ENCODE measurements around the gene CTDSP2. TPM values are rescaled to one million over a fixed set of nuclear protein-coding genes. Genes with fewer than 3 reads are reported as not detected.

Gene CTDSP2
- total RNA-seq, 6 donors from 2014 or later: 153 to 226 (median 175) TPM

GRCh38 chr12:57893431-57894353 is 47.2 kb upstream of the CTDSP2 start:
- Histone ChIP-seq H3K4me3 (no peak overlapping the region), H3K4me1 (peaks cover 83 to 97% (median 92%) of the 10 kb centered on the region in 4 donors), H3K36me3 (no peaks in the 10 kb centered on the region), H3K27ac (peak overlapping the region; percentile 94 to 99 (median 96)), H3K27me3 (no peaks in the 10 kb centered on the region), H3K9me3 (no peaks in the 10 kb centered on the region)
- DNase-seq: peak; percentile 91 to 92
- ATAC-seq (ENCODE audit: low FRiP score in 2 of 2): peak; percentile 63 to 84
- peak in 3 of 6 experiments; percentile 14 to 53 (median 43) for TF ChIP-seq CTCF (IDR thresholded peaks at IDR 0.05)
- TF ChIP-seq EP300 (IDR thresholded peaks at IDR 0.05): peak in 1 of 4 donors; percentile 17
- TF ChIP-seq POLR2A (IDR thresholded peaks at IDR 0.05): peak in 2 of 4 donors; percentile 33 to 60
- TF ChIP-seq POLR2AphosphoS5 (IDR thresholded peaks at IDR 0.05): peak; percentile 21 to 71
- 22 to 29% methylated on average over 11 to 13 of the region's 13 CpGs for WGBS, 2 donors

GRCh38 chr12:57892232-57892972 is 45.9 kb upstream of the CTDSP2 start:
- Histone ChIP-seq H3K36me3 (no peaks in the 10 kb centered on the region), H3K27ac (peak overlapping the region; percentile 94 to 99 (median 96)), H3K27me3 (no peaks in the 10 kb centered on the region), H3K9me3 (no peaks in the 10 kb centered on the region), H3K4me1 (peaks cover 77 to 97% (median 92%) of the 10 kb centered on the region in 4 donors), H3K4me3 (no peak overlapping the region)
- no peak for ATAC-seq (ENCODE audit: low FRiP score in 2 of 2)
- 68 to 73% methylated on average over 9 of the region's 9 CpGs for WGBS, 2 donors
- no peak for DNase-seq
- no peak for TF ChIP-seq POLR2A (IDR thresholded peaks at IDR 0.05)
- TF ChIP-seq EP300 (IDR thresholded peaks at IDR 0.05): no peak
- no peak for TF ChIP-seq CTCF (IDR thresholded peaks at IDR 0.05)
- no peak for TF ChIP-seq POLR2AphosphoS5 (IDR thresholded peaks at IDR 0.05)

- ATAC-seq (ENCODE audit: low FRiP score in 2 of 2): no peak
- TF ChIP-seq EP300 (IDR thresholded peaks at IDR 0.05) (no peak), POLR2AphosphoS5 (IDR thresholded peaks at IDR 0.05) (no peak), POLR2A (IDR thresholded peaks at IDR 0.05) (no peak), CTCF (IDR thresholded peaks at IDR 0.05) (no peak)
- no peak for DNase-seq
- Histone ChIP-seq H3K36me3 (no peaks in the 10 kb centered on the region), H3K9me3 (no peaks in the 10 kb centered on the region), H3K27ac (peak overlapping the region; percentile 94 to 99 (median 96)), H3K27me3 (no peaks in the 10 kb centered on the region), H3K4me3 (no peak overlapping the region), H3K4me1 (peaks cover 78 to 97% (median 88%) of the 10 kb centered on the region in 4 donors)
- WGBS, 2 donors: 89 to 90% methylated on average over 6 of the region's 6 CpGs
These were observed 45.2 kb upstream of the CTDSP2 start for GRCh38 chr12:57891542-57892228.

GRCh38 chr12:57890191-57891115 is 43.9 kb upstream of the CTDSP2 start:
- no peak for DNase-seq
- no peaks in the 10 kb centered on the region for H3K9me3 ChIP-seq
- no peak for ATAC-seq (ENCODE audit: low FRiP score in 2 of 2)
- no peak overlapping the region for H3K4me3 ChIP-seq
- H3K27ac ChIP-seq: peak overlapping the region; percentile 94 to 99 (median 96)
- H3K4me1 ChIP-seq: peaks cover 68 to 87% (median 78%) of the 10 kb centered on the region in 4 donors
- 60 to 73% methylated on average over 14 of the region's 14 CpGs for WGBS, 2 donors
- no peaks in the 10 kb centered on the region for H3K27me3 ChIP-seq
- TF ChIP-seq POLR2A (IDR thresholded peaks at IDR 0.05) (no peak), EP300 (IDR thresholded peaks at IDR 0.05) (peak in 2 of 4 donors; percentile 76 to 93), CTCF (IDR thresholded peaks at IDR 0.05) (no peak), POLR2AphosphoS5 (IDR thresholded peaks at IDR 0.05) (peak in 1 of 2 donors; percentile 36)
- H3K36me3 ChIP-seq: no peaks in the 10 kb centered on the region

Measured in upper lobe of left lung (tissue), 6 donors.